HFF-Myc (cell line): Measurements from ENCODE around the gene SPRED3.
A peak's percentile ranks its signal among the peaks of the same experiment; 100 is the strongest.
"Not testable (repeated sequence)": the region's sequence is repeated elsewhere in the genome, so short reads cannot be mapped to it uniquely, and the experiment has no call there.

Experiments
- DNase-seq: peaks from one replicate; pipeline ENCODE4 v3.0.0-alpha.2; 2011; ENCODE audit warnings: low read depth; ENCODE audit errors: extremely low read depth
- H3K4me3 ChIP-seq: replicated peaks from 2 replicates; pipeline ENCODE4 v1.5.1; 2011; ENCODE audit warnings: low read depth, mild to moderate bottlenecking, control low read depth, low read length
- CTCF ChIP-seq: IDR thresholded peaks from 2 replicates; pipeline ENCODE4 v1.5.1; 2012; ENCODE audit warnings: mild to moderate bottlenecking, low read depth, low read length, control low read depth; ENCODE audit errors: missing control alignments

The SPRED3 gene

GRCh38 chr19:38362076-38362945 lies 26.2 kb upstream of the SPRED3 start:
- DNase-seq: no peak
- no peak for TF ChIP-seq CTCF
- peak overlapping the region; percentile 50 for H3K4me3 ChIP-seq

- peak overlapping the region; percentile 50 for H3K4me3 ChIP-seq
- DNase-seq: not testable (repeated sequence)
These were observed 25.4 kb upstream of the SPRED3 start for GRCh38 chr19:38362946-38363688.

GRCh38 chr19:38367041-38367440 lies 21.5 kb upstream of the SPRED3 start:
- no peak for TF ChIP-seq CTCF
- no peak overlapping the region for H3K4me3 ChIP-seq
- DNase-seq: no peak

GRCh38 chr19:38369584-38369983 lies 18.9 kb upstream of the SPRED3 start:
- no peak for DNase-seq
- TF ChIP-seq CTCF: no peak
- no peak overlapping the region for H3K4me3 ChIP-seq

- no peak for DNase-seq
- TF ChIP-seq CTCF: no peak
- no peak overlapping the region for H3K4me3 ChIP-seq
These were observed 18.2 kb upstream of the SPRED3 start for GRCh38 chr19:38370299-38370698.

- no peak for DNase-seq
- TF ChIP-seq CTCF: no peak
- H3K4me3 ChIP-seq: no peak overlapping the region
These were observed 17.4 kb upstream of the SPRED3 start for GRCh38 chr19:38371081-38371480.

- TF ChIP-seq CTCF: no peak
- peak overlapping the region; percentile 97 for H3K4me3 ChIP-seq
- DNase-seq: no peak
These were observed 14.6 kb upstream of the SPRED3 start for GRCh38 chr19:38373907-38374331.
